LNCaP clone FGC (cell line): ENCODE results near the gene UPF2.

Experiments
- DNase-seq: peaks from one replicate; pipeline ENCODE4 v3.0.0-alpha.2; 2011; ENCODE audit warnings: low read depth
- H3K4me3 ChIP-seq: 2 replicates; pipeline ENCODE4 v1.5.1; 2011; ENCODE audit warnings: mild to moderate bottlenecking, low read depth, low read length, control low read depth
- TF ChIP-seq, protein P1 (sequence below): IDR thresholded peaks from 2 replicates; pipeline ENCODE4 v1.5.1; 2012; ENCODE audit warnings: mild to moderate bottlenecking; ENCODE audit not compliant: control insufficient read depth, insufficient read depth; ENCODE audit errors: extremely low read depth

UPF2 gene

DNA sequence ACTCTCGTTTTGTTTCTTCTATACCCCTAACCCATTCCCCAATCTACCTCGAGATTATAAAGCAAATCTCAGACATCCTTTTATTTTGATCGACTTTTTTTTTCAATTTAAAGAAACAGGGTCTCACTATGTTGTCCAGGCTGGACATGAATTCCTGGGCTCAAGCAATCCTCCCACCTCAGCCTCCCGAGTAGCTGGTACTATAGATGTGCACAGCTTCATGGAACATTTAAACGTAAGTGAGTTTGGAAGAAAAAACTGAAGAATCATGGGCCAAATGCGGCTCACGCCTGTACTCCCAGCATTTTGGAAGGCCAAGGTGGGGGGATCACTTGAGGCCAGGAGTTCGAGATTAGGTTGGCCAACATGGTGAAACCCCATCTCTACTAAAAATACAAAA is 96.0 kb downstream of the UPF2 start:
- H3K4me3 ChIP-seq = no peak overlapping the region
- TF ChIP-seq, protein P1, sequence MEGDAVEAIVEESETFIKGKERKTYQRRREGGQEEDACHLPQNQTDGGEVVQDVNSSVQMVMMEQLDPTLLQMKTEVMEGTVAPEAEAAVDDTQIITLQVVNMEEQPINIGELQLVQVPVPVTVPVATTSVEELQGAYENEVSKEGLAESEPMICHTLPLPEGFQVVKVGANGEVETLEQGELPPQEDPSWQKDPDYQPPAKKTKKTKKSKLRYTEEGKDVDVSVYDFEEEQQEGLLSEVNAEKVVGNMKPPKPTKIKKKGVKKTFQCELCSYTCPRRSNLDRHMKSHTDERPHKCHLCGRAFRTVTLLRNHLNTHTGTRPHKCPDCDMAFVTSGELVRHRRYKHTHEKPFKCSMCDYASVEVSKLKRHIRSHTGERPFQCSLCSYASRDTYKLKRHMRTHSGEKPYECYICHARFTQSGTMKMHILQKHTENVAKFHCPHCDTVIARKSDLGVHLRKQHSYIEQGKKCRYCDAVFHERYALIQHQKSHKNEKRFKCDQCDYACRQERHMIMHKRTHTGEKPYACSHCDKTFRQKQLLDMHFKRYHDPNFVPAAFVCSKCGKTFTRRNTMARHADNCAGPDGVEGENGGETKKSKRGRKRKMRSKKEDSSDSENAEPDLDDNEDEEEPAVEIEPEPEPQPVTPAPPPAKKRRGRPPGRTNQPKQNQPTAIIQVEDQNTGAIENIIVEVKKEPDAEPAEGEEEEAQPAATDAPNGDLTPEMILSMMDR = no peak
- no peak for DNase-seq

GRCh38 chr10:11936389-11937152 is 106.0 kb downstream of the UPF2 start:
- no peak overlapping the region for H3K4me3 ChIP-seq
- no peak for DNase-seq
- TF ChIP-seq, protein P1 = no peak

DNA sequence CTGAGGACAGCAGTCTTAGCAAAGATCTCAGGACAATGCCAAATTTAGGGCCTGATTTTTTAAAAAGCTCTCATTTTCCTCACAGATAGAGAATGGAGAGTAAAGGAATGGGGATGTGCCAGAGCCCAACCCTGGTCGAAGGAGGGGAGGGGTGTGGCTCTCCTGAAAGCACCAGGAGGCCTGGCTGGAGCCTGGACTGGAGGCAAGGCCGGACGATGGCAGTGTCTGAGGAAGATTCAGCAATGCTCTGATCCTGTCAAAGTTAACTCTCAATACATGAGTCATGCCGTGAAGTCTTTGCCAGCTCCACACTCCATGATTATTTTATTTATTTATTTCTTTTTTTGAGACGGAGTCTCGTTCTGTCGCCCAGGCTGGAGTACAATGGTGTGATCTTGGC is 108.3 kb downstream of the UPF2 start:
- H3K4me3 ChIP-seq = no peak overlapping the region
- no peak for DNase-seq
- TF ChIP-seq, protein P1 = no peak

DNA sequence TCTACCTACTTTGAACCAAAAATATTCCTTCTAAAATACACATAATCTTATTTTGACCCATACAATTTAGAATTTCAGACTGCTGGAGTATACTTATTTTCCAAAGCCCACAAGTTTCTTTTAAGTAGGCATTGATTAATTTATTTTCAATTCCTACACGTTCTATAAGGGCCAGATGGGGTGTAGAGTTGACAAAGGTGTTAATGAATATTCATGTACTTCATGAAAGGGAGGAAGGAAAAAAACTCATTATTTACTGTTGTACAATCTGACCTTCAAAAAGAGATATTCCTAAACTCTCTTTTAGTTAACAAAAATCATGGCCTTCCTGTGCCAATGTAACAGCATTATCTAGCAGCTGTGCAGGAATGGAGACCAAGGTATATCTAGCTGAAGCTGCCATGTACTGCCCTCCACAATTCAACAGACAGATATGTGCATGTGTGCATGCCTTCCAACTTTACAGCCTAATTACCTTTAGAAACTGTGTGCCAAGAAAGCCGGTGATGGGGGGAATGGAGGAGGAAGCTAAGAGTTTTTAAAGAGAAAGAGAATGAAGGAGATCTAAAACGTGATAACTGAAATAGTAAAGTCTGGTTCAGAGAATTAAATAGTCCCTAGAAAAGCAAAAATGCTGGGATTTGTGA is 108.9 kb downstream of the UPF2 start:
- TF ChIP-seq, protein P1 = no peak
- no peak overlapping the region for H3K4me3 ChIP-seq
- no peak for DNase-seq

GRCh38 chr10:11931038-11931437 is 111.6 kb downstream of the UPF2 start:
- TF ChIP-seq, protein P1 = no peak
- no peak for DNase-seq
- H3K4me3 ChIP-seq = no peak overlapping the region

- H3K4me3 ChIP-seq = no peak overlapping the region
- DNase-seq = no peak
- TF ChIP-seq, protein P1 = no peak
Observed at GRCh38 chr10:11930312-11930978, 112.2 kb downstream of the UPF2 start.
